ENCODE data around the gene GPRC5A. TPM values are rescaled to one million over a fixed set of nuclear protein-coding genes. Genes with fewer than 3 reads are reported as not detected.

GPRC5A gene
- total RNA-seq, 2 donors from 2014 or later = 234 to 246 TPM

DNA sequence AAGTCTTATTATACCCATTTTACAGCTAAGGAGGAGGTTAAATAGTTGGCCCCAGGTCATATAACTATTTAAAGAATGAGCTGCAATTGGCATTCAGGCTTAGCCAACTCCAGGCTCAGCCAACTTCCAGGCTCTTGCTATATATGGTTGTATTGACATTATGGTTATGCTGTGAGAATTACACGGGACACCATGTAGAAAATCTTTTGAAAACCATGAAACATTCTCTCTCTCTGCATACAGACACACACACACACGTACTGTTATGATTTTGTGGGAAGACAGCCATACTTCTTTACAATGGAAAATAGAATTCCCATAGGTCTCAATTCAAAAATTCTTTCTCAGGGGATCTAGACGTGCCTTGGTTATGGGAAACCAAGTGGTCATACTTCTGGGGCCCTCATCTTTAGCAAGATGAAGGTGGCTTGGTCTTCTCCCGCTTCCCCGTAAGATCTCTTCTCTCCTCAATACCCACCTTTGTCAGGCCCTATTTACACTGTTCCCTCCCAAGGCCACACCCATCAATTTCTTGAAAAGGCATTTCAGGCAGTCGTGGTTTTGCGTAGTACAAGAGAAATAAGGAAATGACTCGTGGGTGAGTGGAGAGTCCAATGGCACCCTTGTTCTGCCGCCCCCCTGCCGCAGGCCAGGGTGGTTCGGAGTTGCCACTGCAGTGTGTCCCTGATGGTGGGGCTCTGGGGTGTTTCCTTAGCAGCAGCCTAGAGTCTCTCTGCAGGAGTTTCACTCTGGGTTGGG, 10.0 kb upstream of the GPRC5A start:
- H3K9ac ChIP-seq (ENCODE audit: low read depth in 2 of 2, low read length in 2 of 2) = peak overlapping the region in 1 of 2 donors; percentile 68
- H3K27ac ChIP-seq = peak overlapping the region; percentile 70
- H3K27me3 ChIP-seq = no peaks in the 10 kb centered on the region
- peak; percentile 71 for DNase-seq
- intact Hi-C loops (cut with DNase I) = loop anchor here (10.0 kb wide), 1 partner anchor 47 kb away; no protein-coding TSS in a partner anchor
- no peak overlapping the region for H3K4me3 ChIP-seq
- H3K36me3 ChIP-seq = no peaks in the 10 kb centered on the region
- TF ChIP-seq, protein P1, sequence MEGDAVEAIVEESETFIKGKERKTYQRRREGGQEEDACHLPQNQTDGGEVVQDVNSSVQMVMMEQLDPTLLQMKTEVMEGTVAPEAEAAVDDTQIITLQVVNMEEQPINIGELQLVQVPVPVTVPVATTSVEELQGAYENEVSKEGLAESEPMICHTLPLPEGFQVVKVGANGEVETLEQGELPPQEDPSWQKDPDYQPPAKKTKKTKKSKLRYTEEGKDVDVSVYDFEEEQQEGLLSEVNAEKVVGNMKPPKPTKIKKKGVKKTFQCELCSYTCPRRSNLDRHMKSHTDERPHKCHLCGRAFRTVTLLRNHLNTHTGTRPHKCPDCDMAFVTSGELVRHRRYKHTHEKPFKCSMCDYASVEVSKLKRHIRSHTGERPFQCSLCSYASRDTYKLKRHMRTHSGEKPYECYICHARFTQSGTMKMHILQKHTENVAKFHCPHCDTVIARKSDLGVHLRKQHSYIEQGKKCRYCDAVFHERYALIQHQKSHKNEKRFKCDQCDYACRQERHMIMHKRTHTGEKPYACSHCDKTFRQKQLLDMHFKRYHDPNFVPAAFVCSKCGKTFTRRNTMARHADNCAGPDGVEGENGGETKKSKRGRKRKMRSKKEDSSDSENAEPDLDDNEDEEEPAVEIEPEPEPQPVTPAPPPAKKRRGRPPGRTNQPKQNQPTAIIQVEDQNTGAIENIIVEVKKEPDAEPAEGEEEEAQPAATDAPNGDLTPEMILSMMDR (IDR thresholded peaks at IDR 0.05) = no peak
- H3K9me3 ChIP-seq = no peaks in the 10 kb centered on the region
- H3K4me1 ChIP-seq = peaks cover 6% of the 10 kb centered on the region

DNA sequence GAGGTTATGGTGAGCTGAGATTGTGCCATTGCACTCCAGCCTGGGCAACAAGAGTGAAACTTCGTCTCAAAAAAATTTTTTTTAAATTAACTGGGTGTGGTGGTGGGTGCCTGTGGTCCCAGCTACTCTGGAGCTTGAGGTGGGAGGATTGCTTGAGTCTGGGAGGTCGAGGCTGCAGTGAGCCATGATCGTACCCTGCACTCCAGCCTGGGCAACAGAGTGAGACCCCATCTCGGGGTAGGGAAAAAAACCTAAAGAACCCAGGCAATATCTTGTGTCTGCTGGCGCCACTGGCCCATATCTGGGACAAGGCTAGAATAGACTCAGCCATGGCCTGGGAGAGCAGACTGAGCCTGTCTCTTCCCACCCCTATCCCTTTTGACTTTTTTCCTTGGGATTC, 9.1 kb upstream of the GPRC5A start:
- no peak for DNase-seq
- Histone ChIP-seq H3K36me3 (no peaks in the 10 kb centered on the region), H3K9me3 (no peaks in the 10 kb centered on the region), H3K27me3 (no peaks in the 10 kb centered on the region), H3K27ac (peak overlapping the region; percentile 70), H3K4me1 (peaks cover 6% of the 10 kb centered on the region), H3K4me3 (no peak overlapping the region), H3K9ac (ENCODE audit: low read depth in 2 of 2, low read length in 2 of 2) (peak overlapping the region in 1 of 2 donors; percentile 74)
- TF ChIP-seq, protein P1 (IDR thresholded peaks at IDR 0.05) = no peak
- intact Hi-C loops (cut with DNase I) = loop anchor here (10.0 kb wide), 1 partner anchor 47 kb away; no protein-coding TSS in a partner anchor

- no peaks in the 10 kb centered on the region for H3K27me3 ChIP-seq
- H3K36me3 ChIP-seq = no peaks in the 10 kb centered on the region
- DNase-seq = peak; percentile 62
- peak overlapping the region; percentile 66 for H3K27ac ChIP-seq
- H3K4me3 ChIP-seq = no peak overlapping the region
- H3K9ac ChIP-seq (ENCODE audit: low read depth in 2 of 2, low read length in 2 of 2) = peak overlapping the region in 1 of 2 donors; percentile 74
- intact Hi-C loops (cut with DNase I) = loop anchor here (10.0 kb wide), 1 partner anchor 49 kb away; no protein-coding TSS in a partner anchor
- TF ChIP-seq, protein P1 (IDR thresholded peaks at IDR 0.05) = no peak
- no peaks in the 10 kb centered on the region for H3K9me3 ChIP-seq
- no peaks in the 10 kb centered on the region for H3K4me1 ChIP-seq
These were observed 7.9 kb upstream of the GPRC5A start for GRCh38 chr12:12883369-12884001.

GRCh38 chr12:12885096-12885792, 6.1 kb upstream of the GPRC5A start:
- intact Hi-C loops (cut with DNase I) = loop anchor here (10.0 kb wide), 1 partner anchor 50 kb away; no protein-coding TSS in a partner anchor
- no peaks in the 10 kb centered on the region for H3K9me3 ChIP-seq
- no peak overlapping the region for H3K4me3 ChIP-seq
- H3K9ac ChIP-seq (ENCODE audit: low read depth in 2 of 2, low read length in 2 of 2) = no peak overlapping the region
- TF ChIP-seq, protein P1 (IDR thresholded peaks at IDR 0.05) = no peak
- H3K27me3 ChIP-seq = no peaks in the 10 kb centered on the region
- no peak for DNase-seq
- no peaks in the 10 kb centered on the region for H3K4me1 ChIP-seq
- H3K27ac ChIP-seq = no peak overlapping the region
- no peaks in the 10 kb centered on the region for H3K36me3 ChIP-seq

- no peak for DNase-seq
- H3K4me1 ChIP-seq = no peaks in the 10 kb centered on the region
- H3K27me3 ChIP-seq = no peaks in the 10 kb centered on the region
- TF ChIP-seq, protein P1 (IDR thresholded peaks at IDR 0.05) = no peak
- no peaks in the 10 kb centered on the region for H3K36me3 ChIP-seq
- no peaks in the 10 kb centered on the region for H3K9me3 ChIP-seq
- intact Hi-C loops (cut with DNase I) = loop anchor here (10.0 kb wide), 1 partner anchor 53 kb away; no protein-coding TSS in a partner anchor
- no peak overlapping the region for H3K9ac ChIP-seq (ENCODE audit: low read depth in 2 of 2, low read length in 2 of 2)
- H3K27ac ChIP-seq = peak overlapping the region; percentile 4
- H3K4me3 ChIP-seq = no peak overlapping the region
These were observed 3.9 kb upstream of the GPRC5A start for GRCh38 chr12:12887471-12887870.

Data from colonic mucosa (tissue), 4 donors.